NCI-H2196 treated with DMSO at 0.1 percent for 48 hours (cell line): Measurements from ENCODE around the gene ATP6AP2.
"Not testable (repeated sequence)": the region's sequence is repeated elsewhere in the genome, so short reads cannot be mapped to it uniquely, and the experiment has no call there.

Source experiments
- DNase-seq: peaks from one replicate; lab custom pipeline; 2025; ENCODE audit not compliant: unreplicated experiment; lab: John Stamatoyannopoulos, UW

Gene ATP6AP2

GRCh38 chrX:40580537-40581335 lies at the start of gene ATP6AP2:
Gene ATP6AP2, plus strand, starts transcription at chrX:40580970. Its CDS starts 96 bp downstream, at chrX:40581066.
- peak; percentile 71 for DNase-seq

GRCh38 chrX:40531056-40531826 lies 49.5 kb upstream of the ATP6AP2 start:
- DNase-seq = no peak

DNA sequence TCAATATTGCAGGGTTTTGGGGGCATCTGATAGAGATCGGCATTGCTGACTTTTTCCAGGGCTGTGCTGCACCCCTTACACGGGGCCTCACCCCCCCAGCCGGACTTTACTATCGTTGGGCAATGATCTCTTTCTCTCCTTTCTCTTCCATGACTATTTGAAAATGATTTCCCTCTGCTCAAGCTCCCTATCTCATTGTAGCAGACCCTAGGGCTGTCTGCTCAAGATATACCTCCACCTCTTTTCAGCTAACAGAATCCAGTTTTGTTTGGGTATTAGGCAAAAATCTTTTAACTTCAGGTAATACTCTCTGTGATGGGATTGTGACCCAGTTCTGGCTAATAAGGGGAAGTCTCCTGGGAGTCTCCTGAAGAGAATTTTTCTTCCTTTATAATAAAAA lies 43.5 kb upstream of the ATP6AP2 start:
- no peak for DNase-seq

DNA sequence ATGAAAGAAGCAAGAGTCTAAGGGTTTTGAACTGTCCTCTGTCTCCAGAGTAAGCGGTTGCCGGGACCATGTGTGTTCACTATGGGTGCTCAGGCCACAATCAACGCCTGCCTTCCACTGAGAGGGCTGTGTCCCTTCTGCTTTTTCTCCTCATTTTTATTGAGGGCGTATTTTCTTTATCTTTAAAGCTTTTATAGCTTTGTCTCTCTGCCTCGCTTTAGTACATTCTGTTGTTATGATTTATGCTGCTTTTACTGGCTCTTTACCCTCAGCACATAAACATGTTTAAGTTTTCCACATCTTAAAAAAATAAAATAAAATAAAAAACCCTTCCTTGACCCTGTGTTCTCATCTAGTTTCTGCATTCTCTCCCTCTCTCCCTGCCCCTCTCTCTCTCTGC lies 42.4 kb upstream of the ATP6AP2 start:
- no peak for DNase-seq

- DNase-seq = no peak
Measured at GRCh38 chrX:40539214-40540142, 41.3 kb upstream of the ATP6AP2 start.

- DNase-seq = no peak
Measured at GRCh38 chrX:40542208-40542607, 38.6 kb upstream of the ATP6AP2 start.

GRCh38 chrX:40542972-40543371 lies 37.8 kb upstream of the ATP6AP2 start:
- DNase-seq = no peak

DNA sequence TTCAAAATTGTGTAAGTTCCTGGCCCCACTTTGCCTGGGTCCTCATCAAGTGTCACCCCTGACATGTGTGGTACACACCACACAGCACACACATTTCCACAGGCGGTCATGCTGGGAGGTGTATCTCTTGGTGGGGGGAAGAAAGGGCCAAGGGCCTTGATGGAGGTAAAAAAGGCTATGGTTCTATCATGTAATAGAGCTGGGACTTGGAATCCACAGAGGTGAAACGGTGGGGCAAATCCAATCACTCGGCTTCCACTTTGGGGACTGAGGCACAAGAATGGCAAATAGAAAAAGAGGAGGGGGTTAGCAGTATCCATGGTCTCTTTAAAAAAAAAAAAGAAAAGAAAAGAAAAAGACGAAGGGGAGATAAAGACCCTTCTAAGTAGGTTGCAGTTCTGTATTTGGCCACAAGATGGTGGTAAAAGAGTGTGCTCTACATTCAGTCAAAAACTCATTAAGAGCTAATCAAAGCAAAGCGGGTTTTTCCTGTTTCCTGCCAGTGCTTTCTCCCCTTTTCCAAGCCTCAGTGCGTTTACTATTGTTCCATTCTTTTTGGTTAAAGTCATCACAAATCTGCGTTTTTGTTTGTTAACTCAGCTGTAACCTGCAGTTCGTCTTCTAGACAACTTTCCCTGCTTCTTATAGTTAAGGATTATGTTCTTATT lies 37.0 kb upstream of the ATP6AP2 start:
- DNase-seq = peak; percentile 25

- peak; percentile 7 for DNase-seq
Measured at GRCh38 chrX:40544343-40545266, 36.2 kb upstream of the ATP6AP2 start.

GRCh38 chrX:40546870-40547269 lies 33.9 kb upstream of the ATP6AP2 start:
- no peak for DNase-seq

- peak; percentile 34 for DNase-seq
Measured at GRCh38 chrX:40550066-40550465, 30.7 kb upstream of the ATP6AP2 start.

DNA sequence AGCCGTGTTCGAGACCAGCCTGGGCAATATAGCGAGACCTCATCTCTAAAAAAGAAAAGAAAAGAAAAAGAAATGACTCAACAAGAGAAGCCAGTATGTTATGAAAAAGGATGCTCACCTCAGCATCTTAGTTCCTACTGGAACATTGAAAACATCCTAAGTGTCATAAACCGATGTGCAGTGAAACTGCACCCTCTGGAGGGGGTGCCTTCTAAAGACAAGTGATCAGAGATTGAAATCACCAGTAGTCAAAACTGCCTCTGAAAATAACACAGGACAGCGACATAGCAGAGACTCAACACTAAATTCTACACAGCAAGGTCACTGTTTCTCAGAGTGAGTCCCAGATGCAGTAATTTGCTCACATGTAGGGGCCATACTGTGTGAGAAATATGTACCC lies 28.0 kb upstream of the ATP6AP2 start:
- DNase-seq = no peak

GRCh38 chrX:40558590-40558989 lies 22.2 kb upstream of the ATP6AP2 start:
- no peak for DNase-seq

DNA sequence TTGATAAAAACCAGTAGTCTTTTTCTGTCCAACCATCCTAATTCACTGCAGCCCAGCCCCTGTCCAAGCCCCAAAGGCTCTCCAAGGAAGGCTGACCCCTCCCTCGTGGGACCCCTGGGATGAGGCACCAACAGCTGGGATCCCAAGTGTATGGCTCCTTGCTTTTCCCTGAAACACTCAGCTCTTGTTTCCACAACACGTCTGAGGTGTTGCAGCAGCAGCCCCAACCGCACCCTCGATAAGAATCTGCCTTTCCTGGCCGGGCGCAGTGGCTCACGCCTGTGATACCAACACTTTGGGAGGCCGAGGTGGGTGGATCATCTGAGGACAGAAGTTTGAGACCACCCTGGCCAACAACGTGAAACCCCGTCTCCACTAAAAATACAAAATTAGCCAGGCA lies 17.0 kb upstream of the ATP6AP2 start:
- no peak for DNase-seq

DNA sequence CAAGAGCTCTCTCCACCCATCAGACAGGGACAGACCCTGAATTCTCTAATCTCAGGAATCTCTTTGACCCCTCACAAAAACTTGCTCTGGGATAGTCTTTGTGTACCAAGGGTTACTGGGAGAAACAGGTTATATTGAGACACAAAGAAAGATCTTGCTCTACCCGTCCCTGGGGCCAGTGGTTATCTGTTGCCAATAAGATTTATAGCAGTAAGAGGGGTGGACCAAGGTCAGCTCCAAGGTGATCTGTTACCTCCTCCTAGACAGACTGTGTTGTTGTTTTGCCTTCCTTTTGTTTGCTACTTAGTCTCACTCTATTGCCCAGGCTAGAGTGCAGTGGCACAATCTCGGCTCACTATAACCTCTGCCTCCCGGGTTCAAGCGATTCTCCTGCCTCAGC lies 16.3 kb upstream of the ATP6AP2 start:
- no peak for DNase-seq

- no peak for DNase-seq
Measured at GRCh38 chrX:40570346-40571093, 10.2 kb upstream of the ATP6AP2 start.

DNA sequence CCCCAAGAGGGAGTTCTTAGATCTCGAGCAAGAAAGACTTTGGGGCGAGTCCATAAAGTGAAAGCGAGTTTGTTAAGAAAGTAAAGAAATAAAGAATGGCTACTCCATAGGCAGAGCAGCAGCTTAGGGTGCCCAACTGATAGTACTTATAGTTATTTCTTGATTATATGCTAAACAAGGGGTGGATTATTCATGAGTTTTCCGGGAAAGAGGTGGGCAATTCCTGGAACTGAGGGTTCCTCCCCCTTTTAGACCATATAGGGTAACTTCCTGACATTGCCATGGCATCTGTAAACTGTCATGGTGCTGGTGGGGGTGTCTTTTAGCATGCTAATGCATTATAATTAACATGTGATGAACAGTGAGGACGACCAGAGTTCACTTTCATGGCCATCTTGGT lies 9.6 kb upstream of the ATP6AP2 start:
- DNase-seq = not testable (repeated sequence)

GRCh38 chrX:40571600-40571999 lies 9.2 kb upstream of the ATP6AP2 start:
- DNase-seq = no peak

- DNase-seq = no peak
Measured at GRCh38 chrX:40573763-40574162, 7.0 kb upstream of the ATP6AP2 start.
